GM12874 (cell line): ENCODE measurements around the gene HHIPL1.

ENCODE experiments used
- CTCF ChIP-seq: IDR thresholded peaks from 2 replicates; pipeline ENCODE4 v1.5.1; 2011; ENCODE audit warnings: low read depth, mild to moderate bottlenecking, control low read depth, low read length, moderate library complexity; ENCODE audit not compliant: insufficient read depth

Gene HHIPL1

GRCh38 chr14:99718031-99718810 is 73.3 kb downstream of the HHIPL1 start:
- TF ChIP-seq CTCF, result no peak

- no peak for TF ChIP-seq CTCF
Observed at GRCh38 chr14:99718811-99719192, 73.9 kb downstream of the HHIPL1 start.

- no peak for TF ChIP-seq CTCF
Observed at GRCh38 chr14:99720941-99721791, 76.2 kb downstream of the HHIPL1 start.

- no peak for TF ChIP-seq CTCF
Observed at GRCh38 chr14:99721792-99722516, 77.0 kb downstream of the HHIPL1 start.

DNA sequence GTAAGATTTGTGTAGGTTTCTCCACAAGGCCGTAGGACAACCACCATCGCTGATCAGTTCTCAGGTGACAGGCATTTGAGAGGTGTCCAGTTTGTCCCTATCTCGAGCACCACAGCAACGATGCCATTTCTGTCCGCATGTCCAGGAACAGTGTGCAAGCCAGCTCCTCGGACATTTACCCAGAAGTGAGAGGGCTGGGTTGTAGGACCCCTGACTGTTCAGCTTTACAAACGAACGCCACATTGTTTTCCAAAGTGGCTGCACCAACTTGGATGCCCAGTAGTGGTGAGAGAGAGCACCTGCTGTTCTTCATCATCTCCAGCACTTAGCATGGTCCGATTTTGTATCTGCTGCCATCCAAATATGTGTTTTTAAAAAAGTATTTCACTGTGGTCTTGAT is 77.8 kb downstream of the HHIPL1 start:
- no peak for TF ChIP-seq CTCF

- no peak for TF ChIP-seq CTCF
Observed at GRCh38 chr14:99724196-99724891, 79.4 kb downstream of the HHIPL1 start.
